Erythroblast (primary cell): ENCODE data around the gene ETFDH.

Experiments
- GATA1 ChIP-seq: IDR thresholded peaks from 2 replicates; pipeline ENCODE4 v1.6.1; 2011; ENCODE audit warnings: low read depth, mild to moderate bottlenecking, control low read depth, low read length, moderate library complexity
- POLR2A ChIP-seq: IDR thresholded peaks from 2 replicates; pipeline ENCODE4 v1.6.1; 2011; ENCODE audit warnings: mild to moderate bottlenecking, low read length

DNA sequence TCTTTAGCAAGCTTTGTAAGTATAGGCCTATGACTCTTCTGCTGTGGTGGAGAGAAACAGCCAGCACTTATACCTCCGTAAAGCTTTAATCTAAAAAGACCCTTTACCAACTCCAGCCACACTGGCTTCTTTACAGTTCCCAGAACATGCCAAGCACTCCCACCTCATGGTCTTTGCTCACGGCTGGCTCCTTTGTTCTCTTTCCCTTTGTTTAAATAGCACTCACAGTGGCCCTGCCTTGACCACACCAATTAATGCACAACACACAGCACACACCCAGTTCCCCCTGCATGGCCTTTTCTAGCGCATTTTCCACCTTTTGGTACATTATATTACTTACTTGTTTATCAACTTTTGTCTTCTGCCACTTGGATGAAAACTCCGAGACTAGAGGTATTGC is 32.2 kb downstream of the ETFDH start:
- no peak for TF ChIP-seq POLR2A
- TF ChIP-seq GATA1 = no peak
